HG03565 (cell line): ENCODE data around the gene ITGAX.
"Not testable (repeated sequence)": the region's sequence is repeated elsewhere in the genome, so short reads cannot be mapped to it uniquely, and the experiment has no call there.

Experiments
- ATAC-seq: cut with Tn5 transposase; IDR thresholded peaks from one replicate; pipeline ENCODE4 v1.9.1; 2021; ENCODE audit warnings: mild to moderate bottlenecking, moderate library complexity; ENCODE audit not compliant: unreplicated experiment

The ITGAX gene

GRCh38 chr16:31354394-31355291 lies at the start of gene ITGAX:
ITGAX (plus strand) TSS chr16:31355176; CDS start chr16:31355255, 79 bp downstream.
- peak; percentile 76 for ATAC-seq

GRCh38 chr16:31305219-31305618 lies 49.8 kb upstream of the ITGAX start:
- no peak for ATAC-seq

GRCh38 chr16:31308381-31308780 lies 46.6 kb upstream of the ITGAX start:
- not testable (repeated sequence) for ATAC-seq

GRCh38 chr16:31322500-31322899 lies 32.5 kb upstream of the ITGAX start:
- ATAC-seq, result no peak

- ATAC-seq, result no peak
Observed at GRCh38 chr16:31323959-31324629, 30.9 kb upstream of the ITGAX start.

GRCh38 chr16:31325171-31325570 lies 29.8 kb upstream of the ITGAX start:
- ATAC-seq, result no peak

- no peak for ATAC-seq
Observed at GRCh38 chr16:31327646-31328225, 27.2 kb upstream of the ITGAX start.

- no peak for ATAC-seq
Observed at GRCh38 chr16:31328322-31329052, 26.5 kb upstream of the ITGAX start.

- no peak for ATAC-seq
Observed at GRCh38 chr16:31329671-31330552, 25.1 kb upstream of the ITGAX start.

GRCh38 chr16:31330553-31330890 lies 24.5 kb upstream of the ITGAX start:
- no peak for ATAC-seq

GRCh38 chr16:31331141-31331764 lies 23.7 kb upstream of the ITGAX start:
- ATAC-seq, result no peak

- ATAC-seq, result no peak
Observed at GRCh38 chr16:31331807-31332301, 23.1 kb upstream of the ITGAX start.

- no peak for ATAC-seq
Observed at GRCh38 chr16:31332544-31332943, 22.4 kb upstream of the ITGAX start.

- ATAC-seq, result no peak
Observed at GRCh38 chr16:31333686-31334649, 21.0 kb upstream of the ITGAX start.

- no peak for ATAC-seq
Observed at GRCh38 chr16:31334934-31335333, 20.0 kb upstream of the ITGAX start.

- ATAC-seq, result no peak
Observed at GRCh38 chr16:31335431-31335830, 19.5 kb upstream of the ITGAX start.

- not testable (repeated sequence) for ATAC-seq
Observed at GRCh38 chr16:31338166-31338685, 16.8 kb upstream of the ITGAX start.

GRCh38 chr16:31344712-31345111 lies 10.3 kb upstream of the ITGAX start:
- ATAC-seq, result peak; percentile 88
